Neutrophil (primary cell): ENCODE results near the gene CRPPA.

Source experiments
- H3K27ac ChIP-seq: fragments of 200-600 bp; sonication (generic); 2 replicates; pipeline ENCODE4 v1.5.1; 2016; ENCODE audit warnings: mild to moderate bottlenecking, moderate library complexity
- H3K27me3 ChIP-seq: fragments of 200-600 bp; sonication (generic); 2 replicates; pipeline ENCODE4 v1.6.0; 2016; ENCODE audit warnings: mild to moderate bottlenecking
- H3K36me3 ChIP-seq: fragments of 200-600 bp; sonication (generic); 2 replicates; pipeline ENCODE4 v1.5.1; 2017
- H3K4me1 ChIP-seq, 2 experiments: fragments of 200-600 bp in 1 of 2; sonication (generic) in 1 of 2; 1 replicate in 1 of 2; 2 replicates in 1 of 2; pipeline versions ENCODE4 v1.5.1 to v1.6.1; 2013 to 2016; ENCODE audit warnings: low read depth in 1 of 2, low read length in 1 of 2, mild to moderate bottlenecking in 1 of 2, moderate library complexity in 1 of 2; ENCODE audit not compliant: control insufficient read depth in 1 of 2, insufficient read depth in 1 of 2
- H3K4me3 ChIP-seq, 2 experiments: fragments of 200-600 bp in 1 of 2; sonication (generic) in 1 of 2; 1 replicate in 1 of 2; 2 replicates in 1 of 2; pipeline ENCODE4 v1.5.1; 2013 to 2016; ENCODE audit warnings: low read depth in 1 of 2, low read length in 1 of 2, mild to moderate bottlenecking in 1 of 2, moderate library complexity in 1 of 2
- H3K9me3 ChIP-seq: fragments of 200-600 bp; sonication (generic); 2 replicates; pipeline ENCODE4 v1.5.1; 2016
- TF ChIP-seq, protein P1 (sequence below): fragments of 200-600 bp; sonication (generic); IDR thresholded peaks from 2 replicates; pipeline ENCODE4 v1.5.1; 2016; ENCODE audit warnings: antibody characterized with exemption

The CRPPA gene

GRCh38 chr7:16399265-16399831, 22.0 kb downstream of the CRPPA start:
- Histone ChIP-seq H3K4me3 (no peak overlapping the region), H3K27me3 (no peaks in the 10 kb centered on the region)
- TF ChIP-seq, protein P1, sequence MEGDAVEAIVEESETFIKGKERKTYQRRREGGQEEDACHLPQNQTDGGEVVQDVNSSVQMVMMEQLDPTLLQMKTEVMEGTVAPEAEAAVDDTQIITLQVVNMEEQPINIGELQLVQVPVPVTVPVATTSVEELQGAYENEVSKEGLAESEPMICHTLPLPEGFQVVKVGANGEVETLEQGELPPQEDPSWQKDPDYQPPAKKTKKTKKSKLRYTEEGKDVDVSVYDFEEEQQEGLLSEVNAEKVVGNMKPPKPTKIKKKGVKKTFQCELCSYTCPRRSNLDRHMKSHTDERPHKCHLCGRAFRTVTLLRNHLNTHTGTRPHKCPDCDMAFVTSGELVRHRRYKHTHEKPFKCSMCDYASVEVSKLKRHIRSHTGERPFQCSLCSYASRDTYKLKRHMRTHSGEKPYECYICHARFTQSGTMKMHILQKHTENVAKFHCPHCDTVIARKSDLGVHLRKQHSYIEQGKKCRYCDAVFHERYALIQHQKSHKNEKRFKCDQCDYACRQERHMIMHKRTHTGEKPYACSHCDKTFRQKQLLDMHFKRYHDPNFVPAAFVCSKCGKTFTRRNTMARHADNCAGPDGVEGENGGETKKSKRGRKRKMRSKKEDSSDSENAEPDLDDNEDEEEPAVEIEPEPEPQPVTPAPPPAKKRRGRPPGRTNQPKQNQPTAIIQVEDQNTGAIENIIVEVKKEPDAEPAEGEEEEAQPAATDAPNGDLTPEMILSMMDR: no peak

GRCh38 chr7:16398146-16399017, 23.0 kb downstream of the CRPPA start:
- no peaks in the 10 kb centered on the region for H3K27me3 ChIP-seq
- TF ChIP-seq, protein P1: no peak
- peaks cover 49% of the 10 kb centered on the region for H3K9me3 ChIP-seq
- H3K4me1 ChIP-seq: no peaks in the 10 kb centered on the region
- no peaks in the 10 kb centered on the region for H3K36me3 ChIP-seq
- no peak overlapping the region for H3K27ac ChIP-seq
- H3K4me3 ChIP-seq: no peak overlapping the region

More at GRCh38 chr7:16399265-16399831, 22.0 kb downstream of the CRPPA start:
- Histone ChIP-seq H3K36me3 (no peaks in the 10 kb centered on the region), H3K4me1 (no peaks in the 10 kb centered on the region), H3K27ac (no peak overlapping the region), H3K9me3 (peaks cover 43% of the 10 kb centered on the region)

GRCh38 chr7:16397501-16398145, 23.7 kb downstream of the CRPPA start:
- TF ChIP-seq, protein P1: no peak
- Histone ChIP-seq H3K27me3 (no peaks in the 10 kb centered on the region), H3K4me3 (no peak overlapping the region), H3K9me3 (peaks cover 49% of the 10 kb centered on the region), H3K27ac (no peak overlapping the region), H3K4me1 (no peaks in the 10 kb centered on the region), H3K36me3 (no peaks in the 10 kb centered on the region)

DNA sequence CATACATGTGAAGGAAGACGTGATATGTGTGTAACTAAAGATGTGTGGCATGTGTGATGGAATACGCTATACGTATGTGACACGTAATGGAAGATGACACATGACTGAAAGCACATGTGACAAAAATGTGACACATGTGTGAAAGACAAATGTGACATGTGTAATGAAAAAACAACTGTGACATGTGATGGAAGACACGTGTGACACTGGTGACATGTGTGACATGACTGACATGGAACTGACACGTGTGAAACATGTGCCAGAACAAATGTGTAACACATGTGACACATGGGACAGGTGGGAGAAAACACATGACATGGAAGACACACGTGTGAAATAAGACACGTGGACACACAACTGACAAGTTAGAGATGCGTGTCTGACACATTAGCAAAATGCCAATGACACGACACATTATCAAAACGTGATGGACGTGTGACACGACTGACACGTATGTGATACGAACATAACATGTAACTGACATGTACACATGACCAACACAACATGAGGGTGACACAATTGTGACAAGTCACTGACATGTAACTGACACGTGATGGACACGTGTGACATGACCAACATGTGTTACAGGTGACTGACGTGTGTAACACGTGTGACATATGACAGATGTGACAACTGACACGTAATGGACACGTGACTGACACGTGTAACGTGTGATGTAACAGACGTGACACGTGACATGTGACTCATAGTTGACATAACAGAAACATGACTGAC, 24.4 kb downstream of the CRPPA start:
- no peaks in the 10 kb centered on the region for H3K27me3 ChIP-seq
- peaks cover 49% of the 10 kb centered on the region for H3K9me3 ChIP-seq
- H3K27ac ChIP-seq: no peak overlapping the region
- TF ChIP-seq, protein P1: no peak
- H3K4me3 ChIP-seq: no peak overlapping the region
- no peaks in the 10 kb centered on the region for H3K36me3 ChIP-seq
- no peaks in the 10 kb centered on the region for H3K4me1 ChIP-seq

DNA sequence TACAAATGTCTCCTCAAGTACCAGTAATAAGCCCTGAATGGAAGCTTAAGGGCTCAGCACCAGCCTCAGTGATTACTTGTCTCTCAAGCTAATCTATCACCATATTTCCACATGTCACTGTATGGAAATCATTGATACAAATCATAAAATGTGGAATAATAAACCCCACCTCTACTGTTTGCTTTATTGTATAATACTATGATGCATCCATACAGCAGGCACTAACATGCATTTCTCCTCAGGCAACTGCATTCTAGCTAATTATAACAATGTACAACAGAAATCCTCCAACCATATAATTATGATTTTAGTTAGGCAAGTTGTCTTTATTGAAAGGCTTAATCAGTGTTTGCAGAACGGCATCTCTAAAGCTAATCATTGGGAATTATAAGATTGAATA, 26.2 kb downstream of the CRPPA start:
- H3K36me3 ChIP-seq: no peaks in the 10 kb centered on the region

More for the DNA sequence above, 26.2 kb downstream of the CRPPA start:
- Histone ChIP-seq H3K4me3 (no peak overlapping the region), H3K27ac (no peak overlapping the region), H3K27me3 (no peaks in the 10 kb centered on the region), H3K4me1 (no peaks in the 10 kb centered on the region), H3K9me3 (peaks cover 44% of the 10 kb centered on the region)
- TF ChIP-seq, protein P1: no peak
